ENCODE results near the gene FBXW5. TPM values are rescaled to one million over a fixed set of nuclear protein-coding genes. Genes with fewer than 3 reads are reported as not detected.

FBXW5 gene
- total RNA-seq, 1 experiment from 2014 or later = 72.6 TPM

GRCh38 chr9:136981588-136982231, 37.2 kb upstream of the FBXW5 start:
- ChIA-PET CTCF (interaction anchor here (0.5 to 0.7 kb wide), 3 partner anchors 53 to 129 kb away, joined by 3 to 5 read pairs (median 3); partner anchors contain the start of genes MAMDC4 and MAN1B1), POLR2A (interaction anchor here (0.6 kb wide), 1 partner anchor 240 kb away, joined by 12 read pairs; no protein-coding TSS in a partner anchor)
- H3K9me3 ChIP-seq (ENCODE audit: control insufficient read depth, insufficient read depth, low read depth, low read length) = no peaks in the 10 kb centered on the region
- no peaks in the 10 kb centered on the region for H3K27me3 ChIP-seq (ENCODE audit: control insufficient read depth, insufficient read depth, low read length)
- ATAC-seq (no peak), DNase-seq (ENCODE audit: low read depth, low spot score) (no peak)
- H3K4me3 ChIP-seq (ENCODE audit: low read depth in 2 of 2, low read length in 2 of 2) = no peak overlapping the region
- intact Hi-C loops (cut with micrococcal nuclease; ENCODE audit: unreplicated experiment) = no loop called here
- H3K36me3 ChIP-seq (ENCODE audit: control insufficient read depth, insufficient read depth, low read length) = no peaks in the 10 kb centered on the region
- no peak for TF ChIP-seq CTCF (IDR thresholded peaks at IDR 0.05)
- no peak for TF ChIP-seq TCF7L2 (IDR thresholded peaks at IDR 0.05; ENCODE audit: low read depth, low read length)
- no peak for TF ChIP-seq POLR2AphosphoS5 (IDR thresholded peaks at IDR 0.05; ENCODE audit: low read depth, low read length)
- no peaks in the 10 kb centered on the region for H3K4me1 ChIP-seq (ENCODE audit: control insufficient read depth, insufficient read depth, low read length)
- in situ Hi-C loops (cut with HindIII; ENCODE audit: low pct_unique_long_range_greater_than_20kb, low sequenced_read_pairs) = no loop called here
- BruUV-seq (replicated peaks) = no TSS peak
- no peak overlapping the region for H3K27ac ChIP-seq (ENCODE audit: low read length)

GRCh38 chr9:136980669-136981478, 36.3 kb upstream of the FBXW5 start:
- no TSS peak for BruUV-seq (replicated peaks)
- in situ Hi-C loops (cut with HindIII; ENCODE audit: low pct_unique_long_range_greater_than_20kb, low sequenced_read_pairs) (no loop called here), intact Hi-C loops (cut with micrococcal nuclease; ENCODE audit: unreplicated experiment) (no loop called here)
- ChIA-PET CTCF (interaction anchor here (0.5 to 0.6 kb wide), 2 partner anchors 54 to 128 kb away, joined by 3 read pairs; partner anchors contain the start of gene MAMDC4), POLR2A (no interaction called here)
- Histone ChIP-seq H3K4me1 (ENCODE audit: control insufficient read depth, insufficient read depth, low read length) (no peaks in the 10 kb centered on the region), H3K27ac (ENCODE audit: low read length) (no peak overlapping the region), H3K36me3 (ENCODE audit: control insufficient read depth, insufficient read depth, low read length) (no peaks in the 10 kb centered on the region), H3K27me3 (ENCODE audit: control insufficient read depth, insufficient read depth, low read length) (no peaks in the 10 kb centered on the region), H3K4me3 (ENCODE audit: low read depth in 2 of 2, low read length in 2 of 2) (no peak overlapping the region), H3K9me3 (ENCODE audit: control insufficient read depth, insufficient read depth, low read depth, low read length) (no peaks in the 10 kb centered on the region)
- no peak for TF ChIP-seq POLR2AphosphoS5 (IDR thresholded peaks at IDR 0.05; ENCODE audit: low read depth, low read length)
- no peak for TF ChIP-seq TCF7L2 (IDR thresholded peaks at IDR 0.05; ENCODE audit: low read depth, low read length)
- TF ChIP-seq REST (IDR thresholded peaks at IDR 0.05; ENCODE audit: insufficient read depth in 1 of 2, low read depth in 2 of 2, low read length in 1 of 2) = no peak
- TF ChIP-seq SIN3A (IDR thresholded peaks at IDR 0.05; ENCODE audit: borderline replicate concordance, insufficient read depth, low read depth, low read length) = no peak
- TF ChIP-seq CTCF (IDR thresholded peaks at IDR 0.05) = no peak
- no peak for ATAC-seq
- no peak for DNase-seq (ENCODE audit: low read depth, low spot score)
